Activated CD8-positive, alpha-beta memory T cell treated with anti-CD3 and anti-CD28 coated beads for 4 hours (primary cell): ENCODE measurements around the gene RAB36.
A peak's percentile ranks its signal among the peaks of the same experiment; 100 is the strongest.
"Not testable (repeated sequence)": the region's sequence is repeated elsewhere in the genome, so short reads cannot be mapped to it uniquely, and the experiment has no call there.

Experiments
- DNase-seq, 2 donors: peaks; one replicate each; pipeline ENCODE4 v3.0.0-alpha.2; 2020; ENCODE audit warnings: low read depth in 2 of 2

The RAB36 gene

DNA sequence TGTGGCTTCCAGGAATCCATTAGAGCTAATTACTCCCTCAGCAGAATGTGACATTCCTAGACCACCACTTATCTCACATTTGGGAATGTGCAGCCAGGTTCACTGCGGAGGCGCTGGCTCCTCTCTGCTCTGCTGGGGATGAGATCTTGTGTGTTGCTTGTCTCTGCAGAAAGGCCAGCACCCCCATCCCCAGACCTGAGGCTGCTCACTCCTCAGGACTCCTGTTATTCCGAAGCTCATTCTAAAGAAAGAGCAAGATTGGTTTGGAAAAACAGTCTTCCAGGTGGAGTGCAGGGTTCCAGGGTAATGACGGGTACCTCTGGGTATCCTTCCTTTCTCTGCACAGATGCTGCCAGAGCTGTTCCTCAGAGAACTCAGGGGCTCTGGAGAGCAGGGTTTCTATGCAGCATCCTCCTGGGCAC is 24.3 kb upstream of the RAB36 start:
- no peak for DNase-seq

DNA sequence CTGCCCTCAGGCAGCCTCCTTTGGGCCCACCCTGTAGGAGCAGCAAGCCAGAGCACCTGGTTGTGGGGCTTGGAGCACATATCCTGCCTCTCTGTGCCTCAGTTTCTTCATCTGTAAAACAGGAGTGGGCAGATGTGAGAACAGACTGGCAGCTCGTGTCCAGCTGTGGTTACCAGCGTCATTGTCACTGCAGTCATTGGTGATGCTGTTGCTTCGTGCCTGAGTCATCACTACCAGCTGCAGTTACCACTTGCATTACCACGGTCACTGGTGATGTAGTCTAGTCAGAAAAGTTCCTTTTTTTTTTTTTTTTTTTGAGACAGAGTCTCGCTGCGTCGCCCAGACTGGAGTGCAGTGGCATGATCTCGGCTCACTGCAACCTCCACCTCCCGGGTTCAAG is 23.9 kb upstream of the RAB36 start:
- DNase-seq, result no peak

DNA sequence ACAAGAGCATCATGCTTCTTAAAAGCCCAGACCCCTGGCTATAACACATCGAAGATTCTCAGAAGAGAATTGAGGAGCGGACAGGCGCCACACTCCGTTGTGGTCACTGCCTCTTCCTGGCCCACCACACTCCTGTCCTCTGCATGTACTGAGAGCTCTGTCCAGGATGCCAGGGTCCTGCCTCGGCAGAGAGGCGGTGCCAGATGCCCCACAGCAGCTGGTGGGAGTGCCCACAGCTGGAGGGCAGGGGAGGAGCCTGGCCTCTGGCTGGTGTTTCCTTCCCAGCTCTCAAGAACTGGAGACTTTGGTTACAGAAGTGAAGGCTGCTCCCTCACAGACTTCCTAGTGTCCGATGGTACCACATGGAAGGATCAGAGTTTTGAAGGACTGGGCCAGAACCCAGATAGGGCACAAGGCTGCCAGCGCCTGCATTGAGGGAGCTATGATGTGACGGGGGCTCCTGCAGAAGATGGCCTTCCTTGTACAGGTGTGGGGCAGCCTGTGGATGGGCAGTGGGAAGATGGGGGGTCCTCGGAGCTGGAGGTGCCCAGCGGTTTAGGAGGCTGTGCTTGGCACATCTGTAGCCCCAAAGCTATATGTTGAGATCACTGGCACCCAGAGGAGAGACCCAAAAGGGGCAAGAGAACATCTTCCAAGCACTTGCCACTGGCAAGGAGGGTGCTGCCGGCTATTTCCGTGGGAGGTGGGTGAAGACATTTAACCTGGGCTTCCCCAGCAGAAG is 22.9 kb upstream of the RAB36 start:
- DNase-seq, result no peak

DNA sequence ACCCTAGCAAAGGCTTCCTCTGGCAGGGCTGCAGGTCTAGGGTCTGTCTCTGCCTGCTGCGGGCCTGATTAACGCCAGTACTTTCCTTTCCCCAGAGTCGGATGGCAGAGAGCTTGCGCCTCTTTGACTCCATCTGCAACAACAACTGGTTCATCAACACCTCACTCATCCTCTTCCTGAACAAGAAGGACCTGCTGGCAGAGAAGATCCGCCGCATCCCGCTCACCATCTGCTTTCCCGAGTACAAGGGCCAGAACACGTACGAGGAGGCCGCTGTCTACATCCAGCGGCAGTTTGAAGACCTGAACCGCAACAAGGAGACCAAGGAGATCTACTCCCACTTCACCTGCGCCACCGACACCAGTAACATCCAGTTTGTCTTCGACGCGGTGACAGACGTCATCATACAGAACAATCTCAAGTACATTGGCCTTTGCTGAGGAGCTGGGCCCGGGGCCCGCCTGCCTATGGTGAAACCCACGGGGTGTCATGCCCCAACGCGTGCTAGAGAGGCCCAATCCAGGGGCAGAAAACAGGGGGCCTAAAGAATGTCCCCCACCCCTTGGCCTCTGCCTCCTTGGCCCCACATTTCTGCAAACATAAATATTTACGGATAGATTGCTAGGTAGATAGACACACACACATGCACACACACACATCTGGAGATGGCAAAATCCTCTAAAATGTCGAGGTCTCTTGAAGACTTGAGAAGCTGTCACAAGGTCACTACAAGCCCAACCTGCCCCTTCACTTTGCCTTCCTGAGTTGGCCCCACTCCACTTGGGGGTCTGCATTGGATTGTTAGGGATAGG is 22.1 kb upstream of the RAB36 start:
- DNase-seq, result no peak

DNA sequence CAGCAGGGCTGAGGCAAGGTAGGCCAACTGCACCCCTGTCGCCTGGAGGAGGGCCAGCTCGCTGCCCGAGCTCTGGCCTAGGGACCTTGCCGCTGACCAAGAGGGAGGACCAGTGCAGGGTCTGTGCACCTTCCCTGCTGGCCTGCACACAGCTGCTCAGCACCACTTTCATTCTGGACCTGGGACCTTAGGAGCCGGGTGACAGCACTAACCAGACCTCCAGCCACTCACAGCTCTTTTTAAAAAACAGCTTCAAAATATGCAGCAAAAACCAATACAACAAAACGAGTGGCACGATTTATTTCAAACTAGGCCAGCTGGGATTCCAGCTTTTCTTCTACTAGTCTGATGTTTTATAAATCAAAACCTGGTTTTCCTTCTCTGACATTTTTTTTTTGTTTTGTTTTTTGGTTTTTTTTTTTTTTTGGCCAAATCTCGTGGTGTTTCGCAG is 21.4 kb upstream of the RAB36 start:
- DNase-seq, result no peak

DNA sequence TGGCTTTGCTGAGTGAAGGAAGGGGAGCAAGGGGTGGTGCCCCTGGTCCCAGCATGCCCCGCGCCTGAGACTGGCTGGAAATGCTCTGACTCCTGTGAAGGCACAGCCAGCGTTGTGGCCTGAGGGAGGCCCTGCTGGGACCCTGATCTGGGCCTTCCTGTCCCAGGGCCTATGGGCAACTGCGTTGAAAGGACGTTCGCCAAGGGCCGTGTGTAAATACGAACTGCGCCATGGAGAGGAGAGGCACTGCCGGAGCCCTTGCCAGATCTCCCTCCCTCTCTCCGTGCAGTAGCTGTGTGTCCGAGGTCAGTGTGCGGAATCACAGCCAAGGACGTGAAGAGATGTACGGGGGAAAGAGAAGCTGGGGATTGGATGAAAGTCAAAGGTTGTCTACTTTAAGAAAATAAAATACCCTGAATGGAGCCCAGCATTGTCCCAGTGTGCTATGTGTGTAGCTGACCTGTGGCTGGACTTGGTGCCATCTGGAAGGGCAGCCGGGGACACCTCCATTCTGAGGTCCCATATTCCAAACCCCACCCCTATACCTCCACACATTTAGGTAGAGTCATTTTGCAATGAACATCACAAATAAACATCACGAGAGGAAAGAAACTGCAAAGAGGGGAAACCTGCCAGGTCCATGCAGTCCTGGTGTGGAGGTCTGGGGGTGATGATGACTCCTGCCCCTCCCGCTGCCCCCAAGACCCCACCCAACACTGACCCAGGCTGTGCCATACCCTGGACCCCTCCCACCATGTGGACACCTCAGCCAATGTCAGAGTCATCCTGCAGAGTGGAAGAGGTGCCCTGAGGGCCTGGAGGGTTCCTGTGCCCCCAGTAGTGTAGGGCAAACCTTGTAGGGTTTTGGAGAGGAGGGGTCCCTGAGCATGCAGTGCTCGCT is 20.4 kb upstream of the RAB36 start:
- DNase-seq, result no peak

DNA sequence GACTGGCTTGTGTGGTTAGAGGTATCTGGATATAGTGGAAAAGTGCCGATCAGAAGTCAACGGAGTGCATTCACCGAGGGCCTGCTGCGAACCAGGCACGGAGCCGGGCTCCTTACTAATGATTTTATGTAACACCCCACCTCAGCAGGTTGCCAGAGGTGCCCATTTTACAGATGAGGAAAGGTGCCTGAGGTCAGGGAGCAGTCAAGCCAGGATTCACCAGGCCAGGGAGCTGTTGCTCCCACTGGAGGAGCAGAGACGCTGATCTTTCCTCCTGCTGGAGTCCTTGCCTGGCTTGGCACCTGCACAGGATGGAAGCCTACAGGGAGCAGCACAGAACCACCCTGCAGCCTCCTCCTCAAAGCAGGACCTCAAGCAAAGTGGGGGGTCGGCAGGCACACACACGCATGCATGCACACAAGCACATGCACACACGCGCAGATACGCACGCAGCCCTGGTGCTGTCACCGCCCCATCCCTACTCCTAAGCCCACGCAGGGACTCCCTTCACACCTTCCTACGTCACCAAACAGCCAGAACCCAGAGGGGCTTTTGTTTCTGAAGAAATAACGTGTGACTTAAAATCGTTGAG is 19.7 kb upstream of the RAB36 start:
- no peak for DNase-seq

DNA sequence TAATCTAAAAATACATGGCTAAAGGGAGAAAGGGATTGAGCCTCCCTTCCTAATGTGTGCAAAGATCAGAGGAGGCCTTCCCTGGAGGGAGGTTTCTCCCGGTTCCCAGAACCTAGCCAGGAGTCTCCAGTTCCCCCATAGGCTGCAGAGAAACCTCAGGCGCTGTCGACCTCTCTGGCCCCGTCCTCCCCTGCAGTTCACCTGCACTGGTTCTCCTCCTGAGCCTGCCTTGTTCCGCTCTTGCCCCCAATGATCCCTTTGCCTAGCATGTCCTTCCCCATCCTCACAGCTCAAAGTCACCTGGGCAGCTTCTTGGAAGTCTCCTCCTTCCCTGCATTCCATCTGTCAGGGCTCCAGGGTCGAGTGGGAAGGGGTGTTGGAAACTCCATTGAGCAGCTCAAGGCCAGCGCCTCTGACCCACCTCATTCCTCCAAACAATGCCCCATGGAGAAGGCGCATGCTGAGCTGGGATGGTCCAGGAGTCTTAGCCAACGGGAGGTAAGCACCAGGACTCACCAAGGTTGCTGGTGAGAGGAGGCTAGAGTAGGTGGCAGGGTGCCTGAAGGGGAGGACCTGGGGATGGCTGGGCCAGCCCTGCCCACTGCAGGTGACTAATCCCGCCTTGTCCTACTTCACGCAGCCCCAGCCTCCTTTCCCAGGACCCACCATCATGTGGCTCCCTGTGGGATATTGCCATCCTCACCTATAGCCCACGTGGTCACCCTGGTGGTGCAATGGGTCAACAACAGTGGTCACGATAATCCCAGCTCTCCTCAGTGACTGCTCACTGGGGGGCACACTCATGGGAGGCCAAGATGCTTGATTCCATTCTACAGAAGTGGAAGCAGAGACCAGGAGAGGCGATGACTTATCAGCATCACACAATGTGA is 18.9 kb upstream of the RAB36 start:
- DNase-seq, result no peak

DNA sequence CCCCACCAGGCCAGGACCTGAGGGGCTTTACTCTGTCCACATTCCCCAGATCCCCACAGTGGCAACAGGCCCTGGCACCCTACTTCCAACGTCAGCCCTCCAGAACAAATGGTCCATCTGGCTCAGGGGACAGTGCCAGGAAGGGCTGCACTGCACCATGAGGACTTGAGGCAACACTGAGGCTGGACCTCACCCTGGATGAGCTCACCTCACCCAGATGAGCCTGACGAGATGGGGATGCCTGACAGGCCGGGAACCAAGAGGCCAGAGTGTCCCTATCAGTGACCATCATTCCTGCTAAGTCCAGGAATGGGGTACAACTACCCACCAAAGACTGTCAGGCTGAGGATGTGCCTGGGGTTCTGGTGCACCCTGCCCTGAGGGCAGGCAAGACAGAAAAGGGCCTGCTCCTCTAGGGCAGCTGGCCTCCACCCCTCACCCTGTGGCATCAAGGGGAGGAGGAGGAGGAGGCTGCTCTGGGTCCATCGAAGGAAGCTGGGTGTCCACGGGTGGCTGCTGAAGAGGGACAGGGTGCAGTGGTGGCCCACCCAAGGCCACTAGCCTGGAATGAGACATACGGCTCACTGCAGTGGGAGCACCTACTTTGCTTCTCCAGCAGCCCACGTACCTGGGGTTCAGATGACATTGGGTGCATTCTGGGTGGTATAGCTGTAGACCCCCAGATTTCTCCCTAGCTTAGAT is 18.1 kb upstream of the RAB36 start:
- DNase-seq, result no peak

DNA sequence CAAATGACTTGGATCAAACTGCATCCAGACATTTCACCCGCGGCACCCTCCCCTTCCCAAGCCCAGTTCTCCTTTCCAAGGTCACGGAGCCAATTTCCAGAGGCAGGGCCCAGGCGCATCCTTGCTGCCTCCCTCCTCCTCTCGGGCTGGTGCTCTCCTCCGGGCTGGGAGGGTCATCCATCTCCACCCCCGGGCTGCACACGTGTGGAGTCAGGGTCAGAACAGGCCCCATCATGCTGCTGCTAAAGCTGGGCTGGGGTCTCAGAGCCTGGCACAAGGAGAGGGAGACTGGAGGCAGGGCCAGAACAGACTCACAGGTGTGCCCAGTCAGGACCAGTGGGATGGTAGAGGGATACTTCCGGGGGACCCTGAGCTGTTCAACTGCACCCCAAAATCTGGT is 17.5 kb upstream of the RAB36 start:
- DNase-seq, result no peak

DNA sequence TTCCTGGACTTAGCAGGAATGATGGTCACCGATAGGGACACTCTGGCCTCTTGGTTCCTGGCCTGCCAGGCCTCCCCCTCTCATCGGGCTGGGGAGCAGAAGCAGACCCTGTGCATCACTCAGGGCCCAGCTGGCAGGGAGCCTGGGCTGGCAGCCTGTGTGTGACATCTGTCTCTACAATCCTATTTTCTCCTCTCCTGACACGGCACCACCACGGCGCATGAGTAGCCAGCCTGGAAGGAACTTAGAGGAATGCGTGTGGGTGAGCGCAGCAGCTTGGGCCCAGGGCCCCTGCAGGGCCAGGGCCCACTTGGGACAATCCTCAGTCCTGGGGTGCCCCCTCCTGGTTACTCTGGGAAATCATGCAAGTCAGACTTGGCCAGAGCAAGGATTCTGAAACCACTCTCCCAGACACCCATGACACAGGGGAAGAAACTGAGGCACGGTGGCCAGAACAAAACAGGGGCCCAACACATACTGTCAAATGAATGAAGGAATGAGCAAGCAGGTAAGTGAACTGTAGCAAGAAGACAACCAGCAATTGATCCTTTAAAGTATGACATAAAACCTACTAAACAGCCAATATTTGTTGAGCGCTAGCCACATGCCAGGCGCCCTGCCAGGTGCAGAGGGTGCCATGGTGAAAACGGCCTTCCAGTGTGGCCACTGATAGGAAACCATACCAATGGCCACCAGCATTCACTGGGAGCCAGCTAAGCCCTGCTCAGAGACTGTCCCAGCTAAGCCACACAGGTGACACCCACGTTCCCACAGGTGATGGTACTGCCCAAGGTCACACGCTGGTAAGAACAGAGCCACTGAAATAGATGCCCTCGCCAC is 16.8 kb upstream of the RAB36 start:
- DNase-seq, result peak; percentile 52 to 57

DNA sequence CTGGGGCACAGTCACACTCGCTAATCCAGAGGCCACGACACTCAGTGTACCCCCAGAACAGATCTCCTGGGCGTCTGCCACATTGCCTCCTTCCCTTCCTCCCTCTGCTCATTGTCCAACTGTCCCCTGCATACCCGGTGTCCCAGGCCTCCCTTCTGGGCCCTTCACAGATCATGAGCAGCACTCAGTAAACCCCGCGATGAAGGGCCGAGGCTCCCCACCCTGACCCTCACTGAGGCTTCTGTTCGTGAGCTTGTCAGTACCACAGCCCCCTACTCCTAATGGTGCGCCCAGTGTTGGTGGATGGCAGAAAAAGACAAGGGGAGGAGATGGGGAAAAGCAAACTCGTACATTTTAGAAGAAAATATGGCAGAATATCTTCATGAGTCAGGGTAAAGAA is 16.1 kb upstream of the RAB36 start:
- no peak for DNase-seq

DNA sequence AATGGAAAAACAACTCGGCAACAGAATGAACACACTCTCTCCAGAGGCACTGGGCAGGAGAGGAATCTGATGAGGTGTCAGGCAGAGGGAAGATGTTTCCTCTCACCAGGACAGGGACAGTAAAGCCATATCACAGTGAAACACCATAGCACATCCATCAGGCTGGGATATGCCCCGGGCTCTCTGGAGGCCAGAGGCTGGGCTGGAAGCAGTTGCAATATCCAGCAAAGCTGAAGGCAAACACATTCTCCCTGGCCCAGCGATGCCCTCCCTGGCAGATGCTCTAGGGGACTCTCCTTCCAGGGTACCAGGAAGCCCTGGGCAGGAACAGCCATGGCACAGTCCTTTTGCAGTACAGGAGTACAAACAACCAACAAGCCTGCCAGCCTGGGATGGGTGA is 14.6 kb upstream of the RAB36 start:
- DNase-seq, result no peak

DNA sequence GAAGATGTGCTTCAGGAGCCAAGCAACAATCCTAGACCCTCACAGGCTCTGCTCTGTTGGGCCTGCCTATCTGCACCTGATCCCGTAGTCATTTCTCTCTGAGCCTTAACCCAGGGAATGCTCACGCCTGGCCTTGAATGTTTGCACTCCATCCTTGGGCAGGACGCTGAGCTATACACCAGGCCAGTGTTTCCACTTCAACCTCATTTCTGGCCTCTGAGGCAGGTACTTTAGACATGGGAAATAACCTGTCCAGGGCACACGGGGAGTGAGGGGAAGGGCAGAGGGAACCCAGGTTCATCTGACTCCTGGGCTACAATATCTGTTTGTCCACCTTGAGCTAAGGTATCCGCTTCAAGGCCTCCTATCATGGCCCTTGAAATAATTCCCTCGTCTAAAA is 13.3 kb upstream of the RAB36 start:
- no peak for DNase-seq

DNA sequence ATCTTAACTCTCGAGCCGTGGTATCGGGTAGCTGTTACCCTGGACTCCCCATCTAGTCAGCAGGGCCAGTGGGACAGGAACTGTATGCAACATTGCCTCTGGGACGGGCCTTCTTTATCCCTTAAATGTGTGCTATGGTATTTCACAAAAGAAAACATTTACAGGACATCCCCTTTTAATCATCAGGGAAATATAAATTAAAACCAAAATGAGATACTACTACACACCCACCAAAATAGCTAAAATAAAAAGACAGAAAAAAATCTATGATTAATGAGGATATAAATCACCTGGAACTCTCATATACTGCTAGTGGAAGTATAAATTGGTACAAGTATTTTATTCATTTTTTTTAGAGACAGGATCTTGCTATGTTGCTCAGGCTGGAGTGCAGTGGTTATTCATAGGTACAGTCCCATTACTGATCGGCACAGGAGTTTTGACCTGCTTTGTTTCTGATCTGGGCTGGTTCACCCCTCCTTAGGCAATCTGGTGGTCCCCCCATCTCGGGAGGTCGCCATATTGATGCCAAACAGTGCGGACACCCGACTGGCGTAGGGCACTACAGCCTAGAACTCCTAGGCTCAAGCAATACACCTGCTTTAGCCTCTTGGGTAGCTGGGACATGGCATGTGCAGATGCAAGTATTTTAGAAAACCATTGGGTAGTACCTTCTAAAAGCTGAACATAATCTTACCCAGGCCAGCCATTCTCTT is 12.7 kb upstream of the RAB36 start:
- no peak for DNase-seq

DNA sequence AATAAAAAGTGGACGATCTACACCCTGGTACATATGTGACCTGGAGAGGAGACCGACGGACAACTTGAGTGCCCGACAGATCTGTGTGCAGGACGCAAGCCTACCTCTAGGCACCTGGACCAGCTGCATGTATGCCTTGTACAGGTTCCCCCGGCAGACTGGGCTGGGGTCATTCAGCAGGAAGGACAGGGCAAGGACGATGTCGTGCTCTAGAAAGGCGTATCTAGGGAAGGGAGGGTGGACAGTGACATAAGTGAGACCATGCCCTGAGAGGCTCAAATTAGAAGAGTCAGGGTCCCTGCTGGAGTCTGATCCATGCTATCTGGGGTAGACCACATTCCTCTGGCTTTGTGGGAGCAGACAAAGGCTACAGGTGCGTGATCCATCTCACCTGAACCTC is 11.4 kb upstream of the RAB36 start:
- no peak for DNase-seq

DNA sequence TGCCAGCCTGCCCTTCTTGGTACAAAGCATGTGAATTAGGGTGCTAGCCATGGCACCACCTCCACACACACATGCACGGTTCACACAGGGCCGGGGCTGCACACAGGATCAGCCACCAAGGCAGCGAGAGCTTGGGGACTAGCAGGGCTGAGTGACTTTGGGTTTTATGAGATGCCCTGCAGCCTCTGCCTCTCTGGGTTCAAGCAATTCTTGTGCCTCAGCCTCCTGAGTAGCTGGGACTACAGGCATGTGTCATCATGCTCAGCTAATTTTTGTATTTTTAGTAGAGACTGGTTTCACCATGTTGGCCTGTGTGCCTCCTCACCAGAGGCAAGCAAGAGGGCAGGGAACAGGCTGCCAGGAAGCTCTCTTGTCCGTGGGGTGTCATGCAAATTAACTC is 8.3 kb upstream of the RAB36 start:
- not testable (repeated sequence) for DNase-seq

DNA sequence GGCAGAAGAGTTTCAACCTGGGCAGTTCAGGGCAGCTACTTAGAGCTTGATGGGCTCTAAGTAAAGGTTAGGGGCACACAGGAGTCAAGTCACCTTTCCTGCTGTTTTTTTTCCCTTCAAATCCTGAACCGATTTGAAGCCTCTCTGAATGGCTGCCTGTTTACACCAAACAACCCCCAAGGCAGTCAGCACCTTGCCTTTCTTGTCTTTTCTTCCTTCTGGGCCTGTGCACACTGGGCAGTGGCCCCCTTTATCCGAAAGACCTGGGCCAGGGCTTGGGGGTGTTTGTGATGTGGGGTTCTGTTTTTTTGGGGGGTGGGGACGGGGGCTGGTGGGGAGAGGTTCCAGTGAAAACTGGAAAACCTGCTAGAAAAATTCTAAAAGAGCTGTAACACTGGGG is 7.8 kb upstream of the RAB36 start:
- no peak for DNase-seq
